WI38 (cell line): ENCODE data around the gene MTMR2.

Experiments
- H3K4me3 ChIP-seq: 2 replicates; pipeline ENCODE4 v1.5.1; 2011; ENCODE audit warnings: low read depth, mild to moderate bottlenecking, control low read depth, low read length
- TF ChIP-seq, protein P1 (sequence below): IDR thresholded peaks from 2 replicates; pipeline ENCODE4 v1.5.1; 2012; ENCODE audit warnings: low read depth, mild to moderate bottlenecking, control low read depth, low read length

Gene MTMR2

DNA sequence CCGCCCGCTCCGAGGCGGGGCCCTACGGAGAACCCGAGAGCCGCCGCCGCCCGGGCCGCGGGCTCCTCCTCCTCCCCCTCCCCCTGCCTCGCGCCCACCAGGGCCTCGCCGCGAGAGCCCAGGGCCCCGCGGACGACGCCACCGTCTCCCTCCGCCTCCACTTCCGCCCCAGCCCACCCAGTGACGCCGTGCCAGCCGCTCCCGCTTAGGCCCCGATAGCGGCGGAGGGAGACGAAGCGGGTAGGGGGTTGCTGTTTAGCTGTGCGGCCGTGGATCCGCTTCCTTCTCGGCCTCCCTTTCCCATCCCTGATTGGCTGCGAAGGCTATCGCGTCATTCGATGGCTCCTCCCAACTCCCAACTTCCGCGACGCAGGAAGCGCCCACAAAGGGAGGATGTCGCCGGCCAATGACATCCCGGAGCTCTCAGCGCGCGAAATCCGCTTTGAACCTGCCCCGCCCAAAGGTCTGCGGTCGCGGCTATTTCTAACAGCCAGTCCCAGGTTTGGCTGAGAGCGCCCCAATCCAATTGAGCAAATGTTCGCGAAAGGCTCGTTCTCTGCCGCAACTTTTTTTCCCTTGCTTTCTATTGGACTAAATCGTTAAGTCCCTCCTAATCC, 134.3 kb downstream of the MTMR2 start, which contains the start of gene FAM76B:
Gene FAM76B (minus strand): TSS at position 277 of the 617 bp plus-strand sequence. CDS start 304 bp downstream, outside the sequence.
- peak within 1 kb of the TSS; percentile 93 for H3K4me3 ChIP-seq
- TF ChIP-seq, protein P1, sequence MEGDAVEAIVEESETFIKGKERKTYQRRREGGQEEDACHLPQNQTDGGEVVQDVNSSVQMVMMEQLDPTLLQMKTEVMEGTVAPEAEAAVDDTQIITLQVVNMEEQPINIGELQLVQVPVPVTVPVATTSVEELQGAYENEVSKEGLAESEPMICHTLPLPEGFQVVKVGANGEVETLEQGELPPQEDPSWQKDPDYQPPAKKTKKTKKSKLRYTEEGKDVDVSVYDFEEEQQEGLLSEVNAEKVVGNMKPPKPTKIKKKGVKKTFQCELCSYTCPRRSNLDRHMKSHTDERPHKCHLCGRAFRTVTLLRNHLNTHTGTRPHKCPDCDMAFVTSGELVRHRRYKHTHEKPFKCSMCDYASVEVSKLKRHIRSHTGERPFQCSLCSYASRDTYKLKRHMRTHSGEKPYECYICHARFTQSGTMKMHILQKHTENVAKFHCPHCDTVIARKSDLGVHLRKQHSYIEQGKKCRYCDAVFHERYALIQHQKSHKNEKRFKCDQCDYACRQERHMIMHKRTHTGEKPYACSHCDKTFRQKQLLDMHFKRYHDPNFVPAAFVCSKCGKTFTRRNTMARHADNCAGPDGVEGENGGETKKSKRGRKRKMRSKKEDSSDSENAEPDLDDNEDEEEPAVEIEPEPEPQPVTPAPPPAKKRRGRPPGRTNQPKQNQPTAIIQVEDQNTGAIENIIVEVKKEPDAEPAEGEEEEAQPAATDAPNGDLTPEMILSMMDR, result no peak

DNA sequence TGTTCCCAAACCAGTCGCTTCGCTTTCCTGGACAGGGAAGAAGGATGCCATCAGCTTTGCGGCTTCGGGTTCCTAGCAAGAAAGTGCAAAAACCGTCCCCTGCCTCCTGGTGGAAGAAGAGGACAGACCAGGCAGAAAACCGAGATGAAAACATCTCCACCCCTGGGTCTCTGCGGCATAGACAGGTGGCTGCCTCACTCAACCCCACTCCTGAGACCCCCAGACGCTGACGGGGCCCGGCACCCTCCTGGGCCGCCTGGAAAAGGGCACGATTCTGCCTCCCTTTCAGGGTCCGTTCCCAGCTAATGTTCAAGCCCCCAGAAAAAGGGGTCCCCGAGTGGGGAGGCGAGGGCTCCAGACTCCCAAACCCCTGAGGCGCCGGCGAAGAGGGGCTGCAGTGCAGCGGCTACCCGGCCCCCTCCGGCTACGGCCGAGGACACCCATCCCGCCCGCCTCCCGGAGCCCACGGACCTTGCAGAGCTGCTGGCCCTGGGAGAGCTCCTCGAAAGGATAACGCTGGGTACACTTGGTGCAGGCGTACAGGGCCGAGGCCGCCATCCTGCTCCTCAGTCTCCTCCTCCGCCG, 134.9 kb downstream of the MTMR2 start:
- peak overlapping the region; percentile 93 for H3K4me3 ChIP-seq
- TF ChIP-seq, protein P1, result 0 out of 2 replicates have a peak, but pooled peaks have one; percentile 30
